Gastroesophageal sphincter (tissue), 3 donors: Measurements from ENCODE around the gene RIPK3.

ENCODE experiments used
- CTCF ChIP-seq, 4 experiments: fragments of 200-600 bp in 2 of 4; fragments of 450-650 bp in 2 of 4; sonication (generic) in 1 of 4; IDR thresholded peaks; one replicate each; pipeline ENCODE4 v1.5.1; 2017 to 2019; ENCODE audit warnings: antibody characterized with exemption in 4 of 4, mild to moderate bottlenecking in 2 of 4, moderate library complexity in 2 of 4
- EP300 ChIP-seq: sonication (generic); formaldehyde crosslinking; IDR thresholded peaks from one replicate; pipeline ENCODE4 v1.6.1; 2017; ENCODE audit warnings: antibody characterized with exemption, mild to moderate bottlenecking
- POLR2A ChIP-seq, 2 donors: fragments of 450-650 bp; IDR thresholded peaks; one replicate each; pipeline ENCODE4 v1.6.1; 2017; ENCODE audit warnings: antibody characterized with exemption in 2 of 2, mild to moderate bottlenecking in 2 of 2, moderate library complexity in 1 of 2
- POLR2AphosphoS5 ChIP-seq: sonication (generic); formaldehyde crosslinking; IDR thresholded peaks from one replicate; pipeline ENCODE4 v1.6.1; 2017; ENCODE audit warnings: antibody characterized with exemption

DNA sequence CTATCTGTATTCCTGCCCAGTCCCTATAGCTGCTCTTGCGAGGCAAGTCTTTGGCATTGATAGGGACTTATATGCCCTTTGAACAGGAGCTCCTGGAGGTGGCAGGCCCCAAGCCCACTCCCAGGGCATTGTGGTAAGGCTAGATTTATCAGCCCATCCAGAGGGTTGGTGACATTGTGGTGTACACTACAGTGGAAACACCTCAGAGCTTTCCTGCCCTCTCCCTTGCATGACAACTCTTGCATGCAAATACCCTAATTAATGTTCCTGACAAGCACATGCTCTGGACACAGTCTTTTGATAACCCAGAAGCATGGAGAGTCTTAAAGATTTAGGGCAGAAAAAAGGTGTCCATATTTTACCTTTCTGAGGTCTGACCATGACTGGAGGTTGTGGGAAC is 815 bp upstream of the RIPK3 start:
- TF ChIP-seq POLR2AphosphoS5 = no peak
- TF ChIP-seq POLR2A (IDR thresholded peaks at IDR 0.05) = no peak
- TF ChIP-seq CTCF (IDR thresholded peaks at IDR 0.05) = no peak
- no peak for TF ChIP-seq EP300
